HG02759 (cell line): ENCODE measurements around the gene OR5B12.
"Not testable (repeated sequence)": the region's sequence is repeated elsewhere in the genome, so short reads cannot be mapped to it uniquely, and the experiment has no call there.

Experiments used
- ATAC-seq: cut with Tn5 transposase; IDR thresholded peaks from one replicate; pipeline ENCODE4 v1.9.1; 2021; ENCODE audit warnings: mild to moderate bottlenecking, moderate library complexity; ENCODE audit not compliant: unreplicated experiment

The OR5B12 gene

DNA sequence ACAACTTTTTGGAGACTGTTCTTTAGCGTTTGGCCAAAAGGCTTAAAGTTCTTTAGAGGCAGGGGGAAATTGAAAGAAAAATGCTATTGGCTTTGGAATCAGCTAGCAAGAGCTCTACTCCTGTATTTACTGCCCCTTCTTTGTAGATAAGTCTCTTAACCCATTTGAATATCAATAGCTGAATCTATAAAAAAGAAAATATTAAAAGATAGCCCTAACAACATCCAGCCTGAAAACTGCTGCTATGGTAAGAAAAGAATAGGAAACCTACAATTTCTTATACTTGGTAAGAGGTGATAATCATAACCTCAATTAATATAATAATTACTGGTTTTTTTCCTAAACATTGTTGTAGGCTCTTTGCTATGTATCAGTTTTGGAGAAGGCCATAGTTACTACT lies at the start of gene OR5B12:
Gene OR5B12, minus strand, starts transcription at position 101 of the 400 bp plus-strand sequence. CDS start 2,085 bp downstream, outside the sequence.
- ATAC-seq = no peak

- ATAC-seq = no peak
Observed at GRCh38 chr11:58490827-58491226, 48.8 kb upstream of the OR5B12 start.

DNA sequence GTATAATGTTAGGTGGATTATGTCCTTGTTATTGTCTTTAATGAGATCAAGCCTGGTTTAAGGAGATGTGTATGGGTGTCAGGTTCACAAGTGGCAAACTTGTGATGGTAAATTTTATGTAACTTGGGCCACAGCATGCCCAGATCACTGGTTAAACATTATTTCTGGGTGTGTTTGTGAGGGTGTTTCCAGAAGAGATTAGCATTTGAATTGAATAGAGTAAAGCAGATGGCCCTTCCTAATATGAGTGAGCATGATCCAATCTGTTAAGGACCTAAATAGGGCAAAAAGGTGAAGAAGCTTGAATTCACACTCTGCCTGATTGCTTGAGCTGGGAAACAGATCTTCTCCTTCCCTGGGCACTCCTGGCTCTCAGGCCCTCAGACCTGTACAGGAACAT lies 45.1 kb upstream of the OR5B12 start:
- ATAC-seq = no peak

DNA sequence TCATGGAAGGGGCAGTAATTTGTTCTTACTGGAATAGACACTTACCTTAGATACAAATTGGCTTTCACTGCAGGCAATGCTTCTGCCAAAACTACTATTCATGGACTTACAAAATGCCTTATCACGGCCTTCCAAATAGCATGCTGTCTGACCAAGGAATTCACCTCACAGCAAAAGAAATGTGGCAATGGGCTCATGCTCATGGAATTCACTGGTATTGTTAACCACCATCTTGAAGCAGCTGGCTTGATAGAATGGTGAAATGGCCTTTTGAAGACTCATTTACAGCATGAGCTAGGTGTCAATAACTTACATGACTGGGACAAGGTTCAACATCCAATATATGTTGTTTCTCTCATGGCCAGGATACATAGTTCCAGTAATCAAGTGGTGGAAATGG lies 43.9 kb upstream of the OR5B12 start:
- ATAC-seq = no peak

DNA sequence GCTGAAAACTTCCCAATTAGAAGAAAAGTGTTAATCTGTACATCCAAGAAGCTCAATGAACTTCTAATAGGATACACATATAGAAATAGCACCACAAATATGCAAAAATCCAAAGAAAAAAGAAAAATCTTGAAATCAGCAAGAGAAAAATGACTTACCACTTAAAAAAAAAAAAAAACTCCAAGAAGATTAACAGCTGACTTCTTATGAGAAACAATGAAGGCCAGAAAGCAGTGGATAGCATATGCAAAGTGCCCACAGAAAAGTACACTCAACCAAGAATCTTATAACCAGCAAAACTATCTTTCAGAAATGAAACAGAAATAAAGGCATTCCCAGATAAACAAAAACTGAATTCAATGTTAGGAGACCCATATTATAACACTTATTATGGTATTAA lies 29.9 kb upstream of the OR5B12 start:
- ATAC-seq = no peak

DNA sequence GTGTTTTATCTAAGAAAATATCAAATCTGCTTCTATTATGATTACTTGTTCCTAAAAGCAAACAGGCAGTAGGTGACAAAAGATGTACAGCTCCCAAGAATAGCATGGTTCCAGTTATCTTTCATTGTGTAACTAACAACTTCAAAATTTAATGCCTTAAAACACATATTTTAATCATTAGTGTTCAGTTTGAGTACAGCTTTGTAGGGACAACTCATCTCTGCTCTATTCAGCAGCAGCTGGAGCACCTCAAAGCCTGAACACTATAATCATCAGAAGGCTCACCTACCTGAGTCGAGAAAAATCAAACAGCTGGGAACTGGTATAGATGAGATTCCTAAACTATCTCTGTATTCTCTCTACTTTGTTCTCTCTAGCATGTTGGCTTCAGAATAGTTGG lies 24.3 kb upstream of the OR5B12 start:
- no peak for ATAC-seq

- no peak for ATAC-seq
Observed at GRCh38 chr11:58465690-58466089, 23.7 kb upstream of the OR5B12 start.

DNA sequence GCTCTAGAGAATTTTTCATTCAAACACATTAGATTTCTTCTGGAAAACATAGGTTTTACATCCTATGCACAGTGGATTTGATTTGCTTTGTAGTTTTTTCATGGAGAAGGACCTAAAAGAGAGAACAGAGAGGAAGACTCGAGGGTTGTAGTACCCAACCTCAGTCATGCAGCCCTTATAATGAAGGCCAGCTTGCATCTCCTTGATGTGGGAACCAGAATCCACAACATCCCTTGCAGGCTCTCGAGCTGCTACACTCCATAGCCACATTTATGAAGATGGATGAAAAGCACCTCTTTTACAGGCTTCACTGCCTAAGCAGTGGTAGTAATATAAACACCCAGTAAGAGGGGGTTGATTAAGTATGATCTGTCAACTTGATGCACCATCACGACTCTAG lies 9.5 kb upstream of the OR5B12 start:
- no peak for ATAC-seq

- no peak for ATAC-seq
Observed at GRCh38 chr11:58446294-58446693, 4.3 kb upstream of the OR5B12 start.

- ATAC-seq = no peak
Observed at GRCh38 chr11:58444300-58444699, 2.3 kb upstream of the OR5B12 start.

GRCh38 chr11:58438486-58438885 lies 3.5 kb downstream of the OR5B12 start:
- ATAC-seq = no peak

GRCh38 chr11:58434217-58434616 lies 7.8 kb downstream of the OR5B12 start:
- ATAC-seq = no peak

- no peak for ATAC-seq
Observed at GRCh38 chr11:58433638-58434203, 8.3 kb downstream of the OR5B12 start.

DNA sequence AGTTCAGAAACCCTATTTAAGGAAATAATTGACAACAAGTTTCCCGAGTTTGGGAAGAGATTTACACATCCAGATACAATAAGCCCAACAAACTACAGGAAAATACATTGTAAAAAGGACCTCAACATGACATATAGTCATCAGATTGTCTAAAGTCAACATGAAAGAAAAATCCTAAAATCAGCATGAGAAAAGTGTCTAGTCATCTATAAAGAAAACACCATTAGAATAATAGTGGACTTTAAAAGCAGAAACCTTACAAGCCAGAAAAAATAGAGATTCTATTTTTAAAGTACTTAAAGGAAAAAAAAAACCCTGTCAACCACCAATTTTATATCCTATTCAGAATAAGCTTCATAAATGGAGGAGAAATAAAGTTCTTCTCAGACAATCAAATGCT lies 12.8 kb downstream of the OR5B12 start:
- ATAC-seq = no peak

DNA sequence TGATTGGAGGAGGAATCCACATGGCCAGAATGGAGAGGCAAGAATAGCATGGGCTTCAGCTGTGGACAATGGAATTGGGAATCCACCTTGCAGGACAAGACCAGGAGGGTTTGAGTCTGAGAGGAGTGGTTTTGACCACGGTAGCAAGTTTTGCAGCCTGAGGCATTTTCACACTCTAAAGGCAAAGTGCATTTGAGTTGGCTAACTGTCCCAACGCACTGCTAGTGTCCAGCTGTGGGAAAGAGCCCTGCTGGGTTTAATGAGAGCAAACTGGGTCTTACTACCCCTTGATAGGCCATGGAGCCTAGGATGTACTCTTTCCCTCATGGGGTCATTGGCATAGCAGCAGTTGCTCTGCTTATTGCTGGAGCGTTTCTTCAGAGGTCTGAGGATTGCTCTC lies 14.0 kb downstream of the OR5B12 start, which contains the start of gene OR5B2:
Gene OR5B2, minus strand, starts transcription at position 101 of the 400 bp plus-strand sequence. CDS start 4,860 bp downstream, outside the sequence.
- no peak for ATAC-seq

- ATAC-seq = no peak
Observed at GRCh38 chr11:58406774-58407173, 35.3 kb downstream of the OR5B12 start, which contains the start of gene OR5B3. TSS of gene OR5B3 (minus strand) at chr11:58406874. CDS start at chr11:58403409, 3,465 bp downstream.

- not testable (repeated sequence) for ATAC-seq
Observed at GRCh38 chr11:58399622-58400021, 42.4 kb downstream of the OR5B12 start.

DNA sequence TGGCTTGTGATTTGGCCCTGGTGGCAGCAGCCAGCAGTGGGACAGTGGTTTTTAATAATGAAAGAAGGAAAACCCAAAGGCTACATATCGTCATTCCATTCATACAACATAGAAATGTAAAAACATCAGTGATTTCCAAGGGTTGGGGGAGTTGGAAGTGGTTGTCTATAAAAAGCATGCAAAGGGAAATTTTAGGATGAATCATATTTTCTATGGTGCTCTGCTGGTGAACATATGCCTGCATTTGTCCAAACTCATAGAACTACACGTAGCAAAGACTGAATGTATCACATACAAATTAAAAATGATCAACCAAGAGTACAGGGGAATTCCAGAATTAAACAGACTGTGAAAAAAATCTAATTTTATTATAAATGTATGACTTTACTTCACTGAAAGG lies 46.5 kb downstream of the OR5B12 start:
- ATAC-seq = no peak

DNA sequence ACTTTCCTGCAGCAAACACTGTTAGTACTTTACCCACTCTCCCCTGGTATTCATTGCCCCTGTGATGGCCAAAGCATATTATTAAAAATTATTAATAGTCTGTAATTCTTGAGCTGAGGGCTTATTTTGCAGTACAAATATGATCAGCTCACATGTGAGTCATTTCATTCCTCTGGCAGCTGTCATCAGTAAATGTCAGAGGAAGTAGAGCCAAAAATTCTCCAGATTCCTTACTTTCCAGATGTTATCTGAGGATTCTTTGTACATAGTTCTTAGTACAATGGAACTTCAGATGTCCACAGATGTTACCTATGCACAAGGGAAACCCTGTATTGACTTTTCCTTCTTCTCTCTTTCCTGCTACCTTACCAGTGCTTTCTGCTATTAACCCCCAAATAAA lies 47.8 kb downstream of the OR5B12 start:
- ATAC-seq = no peak

DNA sequence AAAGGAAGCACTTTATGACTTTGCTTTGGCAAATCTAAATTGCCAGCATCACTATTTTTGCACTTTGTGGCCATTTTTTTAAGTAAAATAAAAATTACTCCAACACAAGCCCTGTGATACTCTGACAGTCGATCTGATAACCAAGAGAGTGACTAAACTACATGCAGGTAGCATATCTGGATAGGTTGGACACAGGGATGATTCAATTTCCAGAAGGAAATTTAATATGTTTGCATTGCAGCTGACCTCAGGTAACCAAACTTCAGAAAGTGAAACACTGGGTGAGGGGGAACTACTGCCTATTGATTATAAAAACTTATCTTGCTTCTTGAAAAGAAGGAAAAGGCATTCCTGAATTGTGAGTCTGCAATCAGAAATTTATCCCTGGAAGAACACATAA lies 49.3 kb downstream of the OR5B12 start:
- ATAC-seq = no peak

- no peak for ATAC-seq
Observed at GRCh38 chr11:58391879-58392278, 50.2 kb downstream of the OR5B12 start.

- ATAC-seq = no peak
Observed at GRCh38 chr11:58390551-58391063, 51.4 kb downstream of the OR5B12 start.
